HUES64 (cell line): ENCODE data around the gene KNL1.
"Not testable (repeated sequence)": the region's sequence is repeated elsewhere in the genome, so short reads cannot be mapped to it uniquely, and the experiment has no call there.

ENCODE experiments used
- H3K27ac ChIP-seq: 2 replicates; pipeline ENCODE4 v1.7.0; 2013; ENCODE audit warnings: low read depth, low read length, inconsistent platforms
- H3K27me3 ChIP-seq: 2 replicates; pipeline ENCODE4 v1.6.1; 2013; ENCODE audit warnings: mild to moderate bottlenecking, low read length; ENCODE audit not compliant: insufficient read depth
- H3K36me3 ChIP-seq: 2 replicates; pipeline ENCODE4 v1.6.1; 2013; ENCODE audit warnings: mild to moderate bottlenecking, low read length; ENCODE audit not compliant: insufficient read depth
- H3K4me1 ChIP-seq: 2 replicates; pipeline ENCODE4 v1.6.1; 2013; ENCODE audit warnings: mild to moderate bottlenecking, low read length, moderate library complexity; ENCODE audit not compliant: insufficient read depth
- H3K4me3 ChIP-seq: 2 replicates; pipeline ENCODE4 v1.5.1; 2013; ENCODE audit warnings: mild to moderate bottlenecking, low read length, moderate library complexity
- H3K9ac ChIP-seq: 2 replicates; pipeline ENCODE4 v1.6.1; 2013; ENCODE audit warnings: mild to moderate bottlenecking, low read depth, low read length
- H3K9me3 ChIP-seq: 2 replicates; pipeline ENCODE4 v1.6.1; 2013; ENCODE audit warnings: low read depth, low read length; ENCODE audit not compliant: insufficient read depth
- WGBS: fragments of 150-250, 120-280 bp; methylation state at CpG from one replicate; pipeline ENCODE4 v1.1.7; 2013; ENCODE audit warnings: missing lambda C conversion rate; 5-methylcytosine and 5-hydroxymethylcytosine counted together

KNL1 gene

DNA sequence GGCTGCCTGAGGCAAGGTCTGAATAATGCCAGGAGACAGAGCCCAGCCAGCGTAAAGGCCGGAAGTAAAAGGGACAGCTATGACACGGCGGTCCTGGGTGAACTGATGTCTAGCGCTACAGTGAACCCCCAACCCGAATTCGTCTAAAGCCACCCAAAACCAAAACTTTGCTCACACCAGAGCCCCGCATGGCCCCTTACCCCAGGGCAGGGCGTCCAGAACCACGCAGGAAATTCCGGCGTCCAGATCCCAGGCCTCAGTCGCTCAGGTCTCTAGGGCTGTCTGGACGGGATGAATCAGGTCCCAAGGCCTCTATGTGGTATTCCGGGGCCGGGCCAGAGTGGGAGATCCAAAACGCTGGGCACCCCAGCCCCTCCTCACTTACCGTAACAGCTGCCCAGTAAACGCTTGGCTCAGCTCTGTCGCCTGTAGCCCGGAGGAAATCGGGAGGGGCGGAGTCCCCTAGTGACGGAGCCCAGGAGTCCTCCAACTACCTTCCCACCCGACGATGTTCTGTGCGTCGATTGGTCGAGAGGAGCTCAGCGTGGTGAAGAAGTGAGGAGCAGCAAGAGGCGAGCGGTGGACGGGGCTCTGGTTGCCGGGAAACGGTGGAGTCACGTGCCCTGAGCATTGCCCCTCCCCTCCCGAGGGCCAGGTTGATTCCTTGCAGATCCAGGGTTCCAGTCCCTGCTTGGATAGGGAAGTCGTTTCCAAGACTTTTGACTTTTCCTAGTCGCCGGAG, 29.3 kb upstream of the KNL1 start, which contains the start of gene CCDC32:
Gene CCDC32 (minus strand): TSS at position 452 of the 742 bp plus-strand sequence. CDS start 2,027 bp downstream, outside the sequence.
- Histone ChIP-seq H3K4me1 (peaks cover 9% of the 10 kb centered on the region), H3K27me3 (no peaks in the 10 kb centered on the region), H3K4me3 (peak within 1 kb of the TSS; percentile 75), H3K36me3 (0 out of 2 replicates have a peak, but pooled peaks cover 6% of the 10 kb centered on the region), H3K9ac (peak within 1 kb of the TSS; percentile 56), H3K9me3 (no peaks in the 10 kb centered on the region), H3K27ac (no peak within 1 kb of the TSS)
- WGBS, result 1% methylated on average over 40 of the region's 40 CpGs

DNA sequence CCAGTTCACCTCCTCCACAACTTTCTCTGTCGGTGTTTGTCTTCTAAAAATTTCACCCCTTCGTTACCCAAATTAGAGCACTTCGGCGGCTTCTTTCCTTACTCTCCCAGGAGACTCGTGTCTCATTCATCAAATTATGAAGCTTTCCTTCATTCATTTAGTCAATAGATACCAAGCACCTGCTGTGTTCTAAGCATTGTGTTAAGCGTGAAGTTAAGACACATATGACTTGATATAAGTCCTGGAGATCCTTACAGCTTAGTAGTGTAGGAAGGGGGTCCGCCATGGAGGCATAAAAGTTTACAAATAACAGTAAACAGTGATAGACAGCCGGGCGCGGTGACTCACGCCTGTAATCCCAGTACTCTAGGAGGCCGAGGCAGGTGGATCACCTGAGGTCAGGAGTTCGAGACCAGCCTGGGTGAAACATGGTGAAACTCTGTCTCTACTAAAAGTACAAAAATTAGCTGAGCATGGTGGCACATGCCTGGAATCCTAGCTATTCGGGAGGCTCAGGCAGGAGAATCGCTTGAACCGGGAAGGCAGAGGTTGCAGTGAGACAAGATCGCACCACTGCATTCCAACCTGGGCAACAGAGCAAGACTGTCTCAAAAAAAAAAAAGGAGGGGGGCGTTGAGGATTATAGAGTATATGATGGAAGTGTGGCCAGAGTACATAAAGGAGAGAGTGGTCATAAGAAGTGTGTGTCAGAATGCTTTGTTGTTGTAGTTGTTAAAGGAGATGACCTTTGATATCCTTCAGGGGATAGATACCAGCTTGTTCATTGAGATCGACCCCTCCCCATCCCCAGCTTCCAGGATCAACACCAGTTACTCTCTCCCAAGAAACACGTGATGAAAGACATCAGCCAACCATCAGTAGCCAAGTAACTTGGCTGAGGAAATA, 28.5 kb upstream of the KNL1 start:
- H3K27me3 ChIP-seq, result no peaks in the 10 kb centered on the region
- H3K9me3 ChIP-seq, result no peaks in the 10 kb centered on the region
- H3K36me3 ChIP-seq, result 0 out of 2 replicates have a peak, but pooled peaks cover 6% of the 10 kb centered on the region
- 69% methylated on average over 18 of the region's 20 CpGs for WGBS
- peaks cover 13% of the 10 kb centered on the region for H3K4me1 ChIP-seq
- no peak overlapping the region for H3K27ac ChIP-seq
- H3K4me3 ChIP-seq, result peak overlapping the region; percentile 75
- H3K9ac ChIP-seq, result no peak overlapping the region; the same call in 1 of the 2 replicates

GRCh38 chr15:40567111-40567510, 26.9 kb upstream of the KNL1 start:
- 51% methylated on average over 6 of the region's 7 CpGs for WGBS
- H3K27ac ChIP-seq, result no peak overlapping the region
- no peaks in the 10 kb centered on the region for H3K9me3 ChIP-seq
- no peak overlapping the region for H3K4me3 ChIP-seq
- peaks cover 13% of the 10 kb centered on the region for H3K4me1 ChIP-seq
- H3K27me3 ChIP-seq, result no peaks in the 10 kb centered on the region
- peaks cover 10% of the 10 kb centered on the region for H3K36me3 ChIP-seq
- no peak overlapping the region for H3K9ac ChIP-seq

DNA sequence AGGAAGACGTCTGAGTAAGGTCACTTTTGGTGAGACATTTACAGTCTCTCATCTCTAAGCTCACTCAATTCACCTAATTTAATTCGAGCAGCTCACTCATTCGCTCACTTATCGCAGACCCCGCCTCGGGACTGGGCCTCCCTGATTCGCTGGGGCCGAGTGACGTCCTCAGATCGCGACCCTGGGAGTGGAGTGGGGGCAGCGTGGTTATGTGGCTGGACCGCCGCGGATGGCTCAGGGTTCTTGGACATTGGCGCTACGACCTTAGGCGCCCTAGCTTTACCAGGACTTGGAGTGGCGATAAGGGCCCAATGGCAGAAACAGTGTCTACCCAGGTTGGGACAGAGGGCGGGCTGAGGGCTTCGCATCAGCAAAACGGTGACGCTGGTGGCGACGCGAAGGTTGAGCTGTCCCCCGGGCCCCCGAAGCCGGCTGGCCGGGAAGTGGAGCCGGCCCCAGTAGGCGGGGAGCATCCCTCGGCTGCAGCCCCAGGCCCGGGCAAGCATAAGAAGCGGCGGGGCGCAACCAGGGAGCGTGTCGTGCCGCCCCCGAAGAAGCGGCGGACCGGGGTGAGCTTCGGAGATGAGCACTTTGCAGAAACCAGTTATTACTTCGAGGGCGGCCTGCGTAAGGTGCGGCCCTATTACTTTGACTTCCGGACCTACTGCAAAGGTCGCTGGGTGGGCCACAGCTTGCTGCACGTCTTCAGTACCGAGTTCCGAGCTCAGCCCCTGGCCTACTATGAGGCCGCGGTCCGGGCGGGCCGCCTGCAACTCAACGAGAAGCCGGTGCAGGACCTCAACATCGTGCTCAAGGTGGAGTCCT, 24.7 kb upstream of the KNL1 start, which contains the start of gene RPUSD2:
Gene RPUSD2 (plus strand): TSS at position 171 of the 825 bp plus-strand sequence. CDS start 39 bp downstream, at position 210.
- no peaks in the 10 kb centered on the region for H3K27me3 ChIP-seq
- peaks cover 28% of the 10 kb centered on the region for H3K36me3 ChIP-seq
- H3K4me3 ChIP-seq, result peak within 1 kb of the TSS; percentile 95
- peaks cover 13% of the 10 kb centered on the region for H3K4me1 ChIP-seq
- WGBS, result under 1% methylated on average over 62 of the region's 62 CpGs
- H3K27ac ChIP-seq, result peak within 1 kb of the TSS; percentile 73; the same call in 1 of the 2 replicates
- H3K9me3 ChIP-seq, result no peaks in the 10 kb centered on the region
- H3K9ac ChIP-seq, result peak within 1 kb of the TSS; percentile 88

DNA sequence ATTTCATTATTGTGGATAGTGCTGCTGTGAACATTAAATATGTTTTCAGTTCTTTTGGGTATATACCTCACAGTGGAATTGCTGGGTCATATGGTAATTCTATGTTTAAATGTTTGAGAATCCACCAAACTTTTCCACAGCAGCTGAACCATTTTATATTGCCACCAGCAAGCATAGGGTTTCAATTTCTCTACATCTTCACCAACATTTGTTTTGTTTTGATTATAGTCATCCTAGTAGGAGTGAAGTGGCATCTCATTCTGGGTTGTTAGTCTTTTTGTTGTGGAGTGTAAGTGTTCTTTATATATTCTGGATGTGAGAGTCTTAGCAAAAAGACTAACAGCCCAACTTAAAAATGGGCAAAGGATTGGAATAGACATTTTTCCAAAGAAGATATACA, 18.9 kb upstream of the KNL1 start:
- Histone ChIP-seq H3K9ac (no peak overlapping the region), H3K36me3 (peaks cover 40% of the 10 kb centered on the region)

DNA sequence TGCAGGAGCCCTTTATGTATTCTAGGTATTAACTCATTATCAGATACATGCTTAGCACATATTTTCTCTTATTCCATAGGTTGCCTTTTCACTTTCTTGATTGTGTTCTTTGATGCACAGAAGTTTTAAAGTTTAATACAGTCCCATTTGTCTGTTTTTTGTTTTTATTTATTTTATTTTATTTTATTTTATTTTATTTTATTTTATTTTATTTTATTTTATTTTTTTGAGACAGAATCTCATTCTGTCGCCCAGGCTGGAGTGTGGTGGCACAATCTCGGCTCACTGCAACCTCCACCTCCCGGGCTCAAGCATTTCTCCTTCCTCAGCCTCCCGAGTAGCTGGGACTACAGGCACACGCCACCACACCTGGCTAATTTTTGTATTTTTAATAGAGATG, 17.1 kb upstream of the KNL1 start:
- H3K4me3 ChIP-seq, H3K9ac ChIP-seq, H3K27me3 ChIP-seq, H3K4me1 ChIP-seq, H3K9me3 ChIP-seq, H3K27ac ChIP-seq: not testable (repeated sequence)
- 99% methylated on average over 5 of the region's 5 CpGs for WGBS
- H3K36me3 ChIP-seq, result peaks cover 33% of the 10 kb centered on the region

More for the DNA sequence above, 18.9 kb upstream of the KNL1 start:
- H3K9me3 ChIP-seq, result no peaks in the 10 kb centered on the region
- no peak overlapping the region for H3K27ac ChIP-seq
- peaks cover 4% of the 10 kb centered on the region; the same call in 1 of the 2 replicates for H3K4me1 ChIP-seq
- H3K4me3 ChIP-seq, result no peak overlapping the region
- no peaks in the 10 kb centered on the region for H3K27me3 ChIP-seq

DNA sequence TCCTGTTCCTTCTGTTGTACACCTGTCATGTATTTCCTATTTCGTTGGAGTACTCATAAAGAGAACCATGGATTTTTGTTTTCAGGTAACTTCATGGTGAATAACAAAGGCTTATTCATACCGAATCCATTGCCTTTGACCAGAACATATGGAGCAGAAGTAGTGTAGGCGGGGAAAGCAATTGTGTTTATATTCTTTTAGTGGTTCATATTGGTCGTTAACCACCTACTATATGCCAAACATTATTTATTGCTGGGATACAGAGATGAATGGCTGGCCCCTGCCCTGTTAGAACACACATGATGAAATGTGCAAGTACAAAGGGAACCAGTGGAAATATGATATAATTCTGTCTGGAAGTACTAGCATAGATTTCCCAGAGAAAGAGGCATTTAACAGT, 15.2 kb upstream of the KNL1 start:
- Histone ChIP-seq H3K4me3 (no peak overlapping the region), H3K4me1 (no peaks in the 10 kb centered on the region), H3K9me3 (no peaks in the 10 kb centered on the region), H3K27ac (no peak overlapping the region), H3K9ac (no peak overlapping the region), H3K27me3 (no peaks in the 10 kb centered on the region), H3K36me3 (peaks cover 17% of the 10 kb centered on the region)
- WGBS, result 69% methylated on average over 2 of the region's 4 CpGs

DNA sequence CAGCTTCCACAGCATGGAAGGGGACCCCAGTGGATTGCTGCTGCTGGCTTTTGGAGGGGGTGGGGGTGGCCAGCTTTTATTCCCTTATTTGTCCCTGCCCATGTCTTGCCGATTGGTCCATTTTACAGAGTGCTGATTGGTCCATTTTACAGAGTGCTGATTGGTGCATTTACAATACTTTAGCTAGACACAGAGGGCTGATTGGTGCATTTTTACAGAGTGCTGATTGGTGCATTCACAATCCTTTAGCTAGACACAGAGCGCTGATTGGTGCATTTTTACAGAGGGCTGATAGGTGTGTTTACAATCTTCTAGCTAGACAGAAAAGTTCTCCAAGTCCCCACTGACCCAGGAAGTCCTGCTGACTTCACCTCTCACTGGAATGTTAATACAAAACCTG, 12.3 kb upstream of the KNL1 start:
- H3K9me3 ChIP-seq, H3K27me3 ChIP-seq, H3K27ac ChIP-seq, H3K4me1 ChIP-seq, H3K9ac ChIP-seq, H3K4me3 ChIP-seq, H3K36me3 ChIP-seq: not testable (repeated sequence)
- WGBS, result 88% methylated on average over 2 of the region's 2 CpGs

DNA sequence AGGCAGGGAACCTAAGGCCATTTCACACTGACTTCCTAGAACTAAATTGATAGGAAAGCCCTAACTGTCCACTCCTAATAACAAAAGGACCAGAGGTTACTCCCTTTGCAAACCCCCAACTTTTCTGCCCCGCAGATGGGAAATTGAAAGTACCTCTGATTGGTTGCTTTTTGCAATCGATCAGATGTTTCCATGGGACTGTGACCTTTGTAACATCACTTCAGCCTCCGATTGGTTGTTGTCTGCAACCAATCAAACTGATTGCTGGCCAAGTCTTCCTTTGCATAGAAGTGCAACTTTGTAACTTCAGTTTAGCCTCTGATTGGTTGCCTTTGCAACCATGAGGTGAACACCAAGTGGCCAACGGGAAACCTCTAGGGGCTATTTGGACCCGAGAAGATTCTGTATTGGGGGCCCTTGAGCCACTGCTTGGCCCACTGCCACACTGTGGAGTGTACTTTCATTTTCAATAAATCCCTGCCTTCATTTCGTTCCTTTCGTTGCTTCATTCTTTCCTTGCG, 11.3 kb upstream of the KNL1 start:
- no peaks in the 10 kb centered on the region for H3K27me3 ChIP-seq
- H3K4me1 ChIP-seq, result no peaks in the 10 kb centered on the region
- H3K9me3 ChIP-seq, result no peaks in the 10 kb centered on the region
- no peak overlapping the region for H3K27ac ChIP-seq
- H3K36me3 ChIP-seq, result no peaks in the 10 kb centered on the region
- 94% methylated on average over 8 of the region's 8 CpGs for WGBS
- no peak overlapping the region for H3K4me3 ChIP-seq
- H3K9ac ChIP-seq, result no peak overlapping the region

DNA sequence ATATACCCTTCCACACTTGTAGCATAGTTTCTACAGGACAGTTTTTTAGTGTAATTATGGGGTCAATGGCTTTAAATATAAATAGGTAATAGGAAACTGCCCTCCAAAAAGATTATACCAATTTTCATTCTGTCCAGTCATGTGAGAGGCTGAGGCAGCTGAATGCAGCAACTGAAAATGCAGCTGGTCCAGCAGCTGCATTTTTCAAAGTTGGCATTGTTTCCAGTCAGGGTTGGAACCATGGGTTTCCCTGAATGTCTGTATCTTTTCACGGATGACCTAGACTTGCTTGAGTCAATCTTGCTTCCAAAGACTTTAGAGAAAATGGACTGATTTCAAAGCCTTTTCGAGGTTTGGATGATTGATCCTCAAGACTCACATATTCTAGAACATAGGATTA, 9.9 kb upstream of the KNL1 start:
- H3K9ac ChIP-seq, result no peak overlapping the region
- H3K4me1 ChIP-seq, result no peaks in the 10 kb centered on the region
- no peak overlapping the region for H3K4me3 ChIP-seq
- H3K27ac ChIP-seq, result no peak overlapping the region
- 41% methylated on average over 2 of the region's 2 CpGs for WGBS
- H3K36me3 ChIP-seq, result no peaks in the 10 kb centered on the region
- H3K9me3 ChIP-seq, result no peaks in the 10 kb centered on the region
- no peaks in the 10 kb centered on the region for H3K27me3 ChIP-seq
